Progenitor cell of endocrine pancreas (in vitro differentiated cells): Measurements from ENCODE around the gene ABHD5. TPM values are rescaled to one million over a fixed set of nuclear protein-coding genes. Genes with fewer than 3 reads are reported as not detected.

Experiments used
- DNase-seq: peaks from one replicate; pipeline ENCODE4 v3.0.0; 2021; ENCODE audit warnings: low spot score; ENCODE audit not compliant: unreplicated experiment
- H3K27ac Mint-ChIP-seq: 2 replicates; pipeline ENCODE4 v1.8.0; 2021; ENCODE audit warnings: mild to moderate bottlenecking, moderate library complexity, mixed read lengths
- H3K27me3 Mint-ChIP-seq: 2 replicates; pipeline ENCODE4 v1.8.0; 2021; ENCODE audit warnings: mixed read lengths
- H3K36me3 Mint-ChIP-seq: 2 replicates; pipeline ENCODE4 v1.8.0; 2022; ENCODE audit warnings: mixed read lengths; ENCODE audit not compliant: insufficient read depth
- H3K4me1 Mint-ChIP-seq: 2 replicates; pipeline ENCODE4 v1.8.0; 2021; ENCODE audit warnings: low read depth, mixed read lengths
- H3K4me3 Mint-ChIP-seq: 2 replicates; pipeline ENCODE4 v1.8.0; 2021; ENCODE audit warnings: low read depth, mild to moderate bottlenecking, moderate library complexity, mixed read lengths
- H3K9me3 Mint-ChIP-seq: 2 replicates; pipeline ENCODE4 v1.8.0; 2021; ENCODE audit warnings: low read depth, mixed read lengths
- total RNA-seq: library from RNA; stranded (reverse); gene quantifications from 2 replicates; pipeline ENCODE4 v1.2.1, GENCODE V29; 2021
- TF ChIP-seq, protein P1 (sequence below): fragments of 200-600 bp; sonication (generic); IDR thresholded peaks from one replicate; pipeline ENCODE4 v1.5.0; 2021; ENCODE audit warnings: antibody characterized with exemption, mild to moderate bottlenecking; ENCODE audit not compliant: unreplicated experiment

Gene ABHD5
- total RNA-seq, 1 donor from 2014 or later, result 14.8 TPM

GRCh38 chr3:43759297-43759782 is 68.6 kb downstream of the ABHD5 start:
- no peaks in the 10 kb centered on the region for H3K9me3 Mint-ChIP-seq
- no peak for DNase-seq
- peaks cover 3% of the 10 kb centered on the region for H3K4me1 Mint-ChIP-seq
- TF ChIP-seq, protein P1, sequence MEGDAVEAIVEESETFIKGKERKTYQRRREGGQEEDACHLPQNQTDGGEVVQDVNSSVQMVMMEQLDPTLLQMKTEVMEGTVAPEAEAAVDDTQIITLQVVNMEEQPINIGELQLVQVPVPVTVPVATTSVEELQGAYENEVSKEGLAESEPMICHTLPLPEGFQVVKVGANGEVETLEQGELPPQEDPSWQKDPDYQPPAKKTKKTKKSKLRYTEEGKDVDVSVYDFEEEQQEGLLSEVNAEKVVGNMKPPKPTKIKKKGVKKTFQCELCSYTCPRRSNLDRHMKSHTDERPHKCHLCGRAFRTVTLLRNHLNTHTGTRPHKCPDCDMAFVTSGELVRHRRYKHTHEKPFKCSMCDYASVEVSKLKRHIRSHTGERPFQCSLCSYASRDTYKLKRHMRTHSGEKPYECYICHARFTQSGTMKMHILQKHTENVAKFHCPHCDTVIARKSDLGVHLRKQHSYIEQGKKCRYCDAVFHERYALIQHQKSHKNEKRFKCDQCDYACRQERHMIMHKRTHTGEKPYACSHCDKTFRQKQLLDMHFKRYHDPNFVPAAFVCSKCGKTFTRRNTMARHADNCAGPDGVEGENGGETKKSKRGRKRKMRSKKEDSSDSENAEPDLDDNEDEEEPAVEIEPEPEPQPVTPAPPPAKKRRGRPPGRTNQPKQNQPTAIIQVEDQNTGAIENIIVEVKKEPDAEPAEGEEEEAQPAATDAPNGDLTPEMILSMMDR, result no peak
- H3K27ac Mint-ChIP-seq, result no peak overlapping the region
- no peaks in the 10 kb centered on the region for H3K36me3 Mint-ChIP-seq
- no peak overlapping the region for H3K4me3 Mint-ChIP-seq
- peaks cover 12% of the 10 kb centered on the region for H3K27me3 Mint-ChIP-seq

GRCh38 chr3:43759938-43760337 is 69.2 kb downstream of the ABHD5 start:
- Mint-ChIP-seq H3K27me3 (peaks cover 12% of the 10 kb centered on the region), H3K36me3 (no peaks in the 10 kb centered on the region), H3K9me3 (no peaks in the 10 kb centered on the region), H3K4me3 (no peak overlapping the region), H3K4me1 (peaks cover 3% of the 10 kb centered on the region), H3K27ac (no peak overlapping the region)
- TF ChIP-seq, protein P1, result no peak
- DNase-seq, result no peak

DNA sequence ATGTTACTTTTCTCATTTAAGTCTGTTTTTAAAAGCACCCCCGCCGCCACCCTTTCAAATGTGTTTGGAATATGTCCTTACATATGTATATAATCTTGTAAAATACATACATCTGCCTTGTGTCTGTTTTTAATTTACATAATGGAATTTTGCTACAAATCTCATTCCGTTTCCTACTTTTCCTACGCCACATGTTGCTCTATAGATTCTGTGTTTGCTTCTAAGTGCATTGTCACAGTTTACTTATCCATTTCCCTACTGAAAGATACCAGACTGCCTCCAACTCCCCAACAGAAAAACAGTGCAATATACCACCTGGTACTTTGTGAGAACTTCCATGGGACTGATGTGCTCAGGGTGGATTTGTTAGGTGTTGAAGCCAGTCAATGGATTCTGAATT is 70.2 kb downstream of the ABHD5 start:
- Mint-ChIP-seq H3K27me3 (peaks cover 12% of the 10 kb centered on the region), H3K9me3 (no peaks in the 10 kb centered on the region), H3K36me3 (no peaks in the 10 kb centered on the region), H3K27ac (no peak overlapping the region), H3K4me1 (peaks cover 3% of the 10 kb centered on the region), H3K4me3 (no peak overlapping the region)
- TF ChIP-seq, protein P1, result no peak
- no peak for DNase-seq

DNA sequence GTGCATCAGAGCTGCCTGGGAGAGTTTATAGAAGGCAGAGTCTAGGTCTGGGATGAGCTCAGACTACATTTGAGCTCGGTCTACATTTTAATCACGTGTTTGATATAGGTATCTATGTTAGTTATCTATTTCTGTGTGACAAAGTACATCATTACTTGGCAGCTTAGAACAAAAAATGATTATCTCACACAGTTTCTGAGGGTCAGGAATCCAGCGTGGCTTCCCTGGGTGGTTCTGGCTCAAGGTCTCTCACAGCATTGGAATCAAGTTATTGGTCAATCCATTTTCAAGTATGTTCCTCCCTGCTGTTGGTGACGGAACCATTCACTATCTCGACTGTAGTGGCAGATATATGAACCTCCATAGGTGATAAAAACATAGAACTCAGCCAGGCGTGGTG is 71.7 kb downstream of the ABHD5 start:
- peaks cover 3% of the 10 kb centered on the region for H3K4me1 Mint-ChIP-seq
- H3K27me3 Mint-ChIP-seq, result peaks cover 15% of the 10 kb centered on the region
- TF ChIP-seq, protein P1, result no peak

GRCh38 chr3:43764056-43764455 is 73.3 kb downstream of the ABHD5 start:
- TF ChIP-seq, protein P1, result no peak
- no peak overlapping the region for H3K4me3 Mint-ChIP-seq
- DNase-seq, result no peak
- H3K27me3 Mint-ChIP-seq, result peaks cover 14% of the 10 kb centered on the region
- H3K36me3 Mint-ChIP-seq, result no peaks in the 10 kb centered on the region
- H3K27ac Mint-ChIP-seq, result no peak overlapping the region
- peaks cover 2% of the 10 kb centered on the region for H3K4me1 Mint-ChIP-seq
- H3K9me3 Mint-ChIP-seq, result no peaks in the 10 kb centered on the region

More for the DNA sequence above, 71.7 kb downstream of the ABHD5 start:
- Mint-ChIP-seq H3K27ac (no peak overlapping the region), H3K9me3 (no peaks in the 10 kb centered on the region), H3K4me3 (no peak overlapping the region), H3K36me3 (no peaks in the 10 kb centered on the region)
- no peak for DNase-seq
